Breast epithelium (tissue), 3 donors: Measurements from ENCODE around the gene SDR9C7.

ENCODE experiments used
- CTCF ChIP-seq, 3 donors: fragments of 450-650 bp; IDR thresholded peaks; one replicate each; pipeline ENCODE4 v1.5.1; 2016 to 2017; ENCODE audit warnings: antibody characterized with exemption in 3 of 3, mild to moderate bottlenecking in 3 of 3, moderate library complexity in 3 of 3
- POLR2A ChIP-seq: fragments of 450-650 bp; IDR thresholded peaks from one replicate; pipeline ENCODE4 v1.6.1; 2016; ENCODE audit warnings: antibody characterized with exemption, mild to moderate bottlenecking, moderate library complexity
- POLR2AphosphoS5 ChIP-seq, 3 donors: sonication (generic); formaldehyde crosslinking; IDR thresholded peaks; one replicate each; pipeline ENCODE4 v1.6.1; 2017; ENCODE audit warnings: antibody characterized with exemption in 3 of 3

- TF ChIP-seq CTCF (IDR thresholded peaks at IDR 0.05) (no peak), POLR2AphosphoS5 (IDR thresholded peaks at IDR 0.05) (no peak), POLR2A (no peak)
These were observed 36.3 kb downstream of the SDR9C7 start for GRCh38 chr12:56897844-56898361.
